NCI-H146 treated with DMSO at 0.1 percent for 48 hours (cell line): ENCODE measurements around the gene INSM1.

Experiments
- DNase-seq: peaks from one replicate; lab custom pipeline; 2025; ENCODE audit not compliant: unreplicated experiment; lab: John Stamatoyannopoulos, UW

The INSM1 gene

DNA sequence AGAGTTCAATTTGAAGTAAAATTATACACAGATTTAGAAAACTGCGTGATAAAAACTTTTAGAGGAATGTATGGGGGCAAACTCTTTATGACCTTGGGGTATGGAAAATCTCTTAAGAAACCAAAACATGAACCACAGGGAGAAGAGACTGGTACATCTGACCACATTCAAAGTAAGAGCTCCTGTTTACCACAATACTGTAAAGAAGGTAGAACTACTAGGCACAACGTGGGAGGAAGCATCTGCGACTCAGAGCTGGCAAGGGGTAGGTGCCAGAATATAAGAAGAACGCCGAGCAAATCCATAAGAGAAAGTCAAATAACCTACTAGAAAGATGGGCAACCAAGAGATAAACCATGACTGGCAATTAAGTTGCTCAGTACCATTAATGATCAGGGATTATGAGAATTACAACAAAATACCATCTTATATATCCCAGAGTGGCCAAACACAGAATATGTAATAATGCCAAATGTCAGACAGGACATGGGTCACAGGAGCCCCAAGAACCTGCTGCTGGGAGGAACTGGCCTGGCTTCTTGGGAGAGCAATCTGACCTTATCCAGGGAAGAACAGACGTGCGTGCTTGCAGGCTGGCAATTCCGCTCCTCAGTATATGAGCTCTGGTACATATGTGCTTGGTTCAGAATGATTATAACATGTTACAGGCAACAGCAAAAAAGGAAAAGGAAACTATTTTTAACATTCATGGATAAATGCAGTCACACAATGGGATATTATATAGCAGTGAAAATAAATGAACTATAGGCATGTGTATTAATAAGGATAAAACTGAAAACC is 50.2 kb downstream of the INSM1 start:
- DNase-seq: no peak
